ENCODE data around the gene MCC. TPM values are rescaled to one million over a fixed set of nuclear protein-coding genes. Genes with fewer than 3 reads are reported as not detected.
A peak's percentile ranks its signal among the peaks of the same experiment; 100 is the strongest.

Gene MCC
- total RNA-seq, 1 experiment from 2014 or later: 7.6 TPM

DNA sequence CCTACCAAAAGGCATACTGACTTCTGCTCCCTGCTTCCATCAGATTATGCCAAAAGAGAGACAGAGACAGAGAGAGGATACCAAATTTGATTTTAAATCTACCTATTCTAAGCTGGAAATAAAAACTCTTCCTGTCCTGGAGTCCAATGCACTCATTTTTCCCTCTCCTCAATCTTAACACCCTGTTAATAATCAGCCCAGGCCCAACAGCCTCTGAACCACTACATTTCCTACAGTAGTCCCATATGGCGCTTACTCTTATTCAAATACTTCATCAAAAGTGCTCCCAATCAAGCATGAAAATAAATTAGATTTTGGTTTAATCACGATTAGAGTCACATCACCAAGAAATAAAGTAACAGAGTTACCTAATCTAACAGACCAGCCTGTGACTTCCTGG, 205.8 kb downstream of the MCC start:
- Histone ChIP-seq H2AFZ (ENCODE audit: low read length) (no peak overlapping the region), H4K8ac (replicated peaks; ENCODE audit: insufficient read length, low read depth, low read length) (no peak overlapping the region), H2BK120ac (ENCODE audit: low read depth, low read length, poor library complexity, severe bottlenecking) (no peak overlapping the region), H3K27ac (ENCODE audit: insufficient read length, low read depth, low read length) (no peak overlapping the region), H3K4me2 (ENCODE audit: insufficient read depth, insufficient read length, low read length) (no peak overlapping the region), H3K9me3 (ENCODE audit: control insufficient read depth, low read depth, low read length) (no peaks in the 10 kb centered on the region), H3K9ac (ENCODE audit: extremely low read depth, insufficient read length, low read length) (no peak overlapping the region), H4K91ac (ENCODE audit: insufficient read length, low read depth, low read length) (no peak overlapping the region), H2BK15ac (ENCODE audit: low read depth, low read length) (no peak overlapping the region), H2BK20ac (ENCODE audit: low read depth, low read length, poor library complexity, severe bottlenecking) (no peak overlapping the region), H3K14ac (ENCODE audit: insufficient read depth, low read length) (no peak overlapping the region), H4K20me1 (ENCODE audit: control insufficient read depth, insufficient read depth, insufficient read length) (no peaks in the 10 kb centered on the region), H3K18ac (ENCODE audit: insufficient read length, low read depth, low read length) (no peak overlapping the region), H3K27me3 (ENCODE audit: insufficient read depth, low read length) (no peaks in the 10 kb centered on the region), H3K79me1 (ENCODE audit: insufficient read depth, low read depth, low read length, poor library complexity, severe bottlenecking) (peaks cover 5% of the 10 kb centered on the region), H3K56ac (ENCODE audit: insufficient read length, low read depth, low read length) (no peak overlapping the region), H3K23ac (ENCODE audit: insufficient read length, low read depth, low read length) (no peak overlapping the region), H3K79me2 (ENCODE audit: insufficient read depth, low read length) (peaks cover 13% of the 10 kb centered on the region; the same call in 1 of the 2 replicates), H2BK5ac (ENCODE audit: insufficient read length, low read length) (no peak overlapping the region), H2BK12ac (ENCODE audit: insufficient read length, low read depth, low read length) (no peak overlapping the region), H4K5ac (ENCODE audit: insufficient read length, low read depth, low read length) (no peak overlapping the region), H2AK5ac (ENCODE audit: insufficient read length, low read length) (no peak overlapping the region), H3T11ph (ENCODE audit: low read length) (no peak overlapping the region), H3K4ac (ENCODE audit: low read depth, low read length) (no peak overlapping the region), H3K23me2 (ENCODE audit: insufficient read length, low read depth, low read length, poor library complexity, severe bottlenecking) (no peaks in the 10 kb centered on the region), H3K4me1 (ENCODE audit: insufficient read depth, low read length) (no peaks in the 10 kb centered on the region; the same call in 1 of the 2 replicates)
- no CpG with 5 or more reads among the region's 2 CpGs for WGBS (ENCODE audit: extremely low coverage, insufficient read length, low lambda C conversion rate)
- peaks cover 0 to under 1% of the 10 kb centered on the region in 2 experiments; a peak in 1 of 5 replicates for H3K9me3 Mint-ChIP-seq
- H3K27ac Mint-ChIP-seq: peak overlapping the region in 1 of 3 experiments; percentile 44; a peak in 1 of 7 replicates
- H3K27me3 Mint-ChIP-seq (ENCODE audit: low read depth): no peaks in the 10 kb centered on the region
- H3K4me1 Mint-ChIP-seq: peaks cover 11 to 35% of the 10 kb centered on the region in 2 experiments
- H3K4me3 Mint-ChIP-seq: no peak overlapping the region
- no peak for TF ChIP-seq CTCF (conservative IDR thresholded peaks at IDR 0.05)
- DNase-seq: no peak
- H3K36me3 Mint-ChIP-seq (ENCODE audit: insufficient read depth in 1 of 3, low read depth in 3 of 3): peaks cover 0 to 2% (median 1%) of the 10 kb centered on the region in 3 experiments; a peak in 3 of 7 replicates

Measured in H9 (cell line).